BE2C (cell line): ENCODE measurements around the gene GCH1.

ENCODE experiments used
- DNase-seq: peaks from one replicate; pipeline ENCODE4 v3.0.0-alpha.2; 2020
- H3K27me3 ChIP-seq: fragments of 250-450 bp; sonication (Bioruptor Pico); 2 replicates; pipeline ENCODE4 v1.5.1; 2020; ENCODE audit warnings: mild to moderate bottlenecking
- H3K36me3 ChIP-seq: fragments of 250-450 bp; sonication (Bioruptor Pico); 2 replicates; pipeline ENCODE4 v1.5.1; 2020; ENCODE audit warnings: mild to moderate bottlenecking
- H3K4me1 ChIP-seq: fragments of 250-450 bp; sonication (Bioruptor Pico); 2 replicates; pipeline ENCODE4 v1.5.1; 2020
- H3K4me3 ChIP-seq: 2 replicates; pipeline ENCODE4 v1.5.1; 2011; ENCODE audit warnings: low read depth, low read length
- H3K9me3 ChIP-seq: fragments of 250-450 bp; sonication (Bioruptor Pico); 2 replicates; pipeline ENCODE4 v1.5.1; 2020
- CTCF ChIP-seq: IDR thresholded peaks from 2 replicates; pipeline ENCODE4 v1.5.1; 2012; ENCODE audit warnings: mild to moderate bottlenecking, low read depth, low read length

Gene GCH1

GRCh38 chr14:54815515-54815914, 87.1 kb downstream of the GCH1 start:
- TF ChIP-seq CTCF = no peak
- Histone ChIP-seq H3K4me1 (peaks cover 41% of the 10 kb centered on the region), H3K27me3 (no peaks in the 10 kb centered on the region), H3K9me3 (no peaks in the 10 kb centered on the region), H3K36me3 (no peaks in the 10 kb centered on the region), H3K4me3 (no peak overlapping the region)
- no peak for DNase-seq

- no peak for TF ChIP-seq CTCF
- Histone ChIP-seq H3K4me1 (peaks cover 40% of the 10 kb centered on the region), H3K27me3 (no peaks in the 10 kb centered on the region), H3K4me3 (no peak overlapping the region), H3K9me3 (no peaks in the 10 kb centered on the region), H3K36me3 (no peaks in the 10 kb centered on the region)
- no peak for DNase-seq
Observed at GRCh38 chr14:54815016-54815415, 87.6 kb downstream of the GCH1 start.

GRCh38 chr14:54814076-54814475, 88.5 kb downstream of the GCH1 start:
- Histone ChIP-seq H3K4me3 (no peak overlapping the region), H3K36me3 (no peaks in the 10 kb centered on the region), H3K9me3 (no peaks in the 10 kb centered on the region), H3K4me1 (peaks cover 30% of the 10 kb centered on the region), H3K27me3 (no peaks in the 10 kb centered on the region)
- DNase-seq = peak; percentile 60
- TF ChIP-seq CTCF = peak; percentile 44

GRCh38 chr14:54813081-54813480, 89.5 kb downstream of the GCH1 start:
- TF ChIP-seq CTCF = no peak
- Histone ChIP-seq H3K27me3 (no peaks in the 10 kb centered on the region), H3K36me3 (no peaks in the 10 kb centered on the region), H3K9me3 (no peaks in the 10 kb centered on the region), H3K4me1 (peaks cover 28% of the 10 kb centered on the region), H3K4me3 (no peak overlapping the region)
- DNase-seq = no peak

GRCh38 chr14:54812617-54813016, 90.0 kb downstream of the GCH1 start:
- TF ChIP-seq CTCF = no peak
- H3K9me3 ChIP-seq = no peaks in the 10 kb centered on the region
- peaks cover 24% of the 10 kb centered on the region for H3K4me1 ChIP-seq
- H3K36me3 ChIP-seq = no peaks in the 10 kb centered on the region
- no peaks in the 10 kb centered on the region for H3K27me3 ChIP-seq
- no peak for DNase-seq
- no peak overlapping the region for H3K4me3 ChIP-seq

- no peak overlapping the region for H3K4me3 ChIP-seq
- H3K9me3 ChIP-seq = no peaks in the 10 kb centered on the region
- no peaks in the 10 kb centered on the region for H3K27me3 ChIP-seq
- no peaks in the 10 kb centered on the region for H3K36me3 ChIP-seq
- H3K4me1 ChIP-seq = peaks cover 14% of the 10 kb centered on the region
- DNase-seq = no peak
- no peak for TF ChIP-seq CTCF
Observed at GRCh38 chr14:54809767-54810166, 92.9 kb downstream of the GCH1 start.
